ENCODE measurements around the gene PLA2G6.

DNA sequence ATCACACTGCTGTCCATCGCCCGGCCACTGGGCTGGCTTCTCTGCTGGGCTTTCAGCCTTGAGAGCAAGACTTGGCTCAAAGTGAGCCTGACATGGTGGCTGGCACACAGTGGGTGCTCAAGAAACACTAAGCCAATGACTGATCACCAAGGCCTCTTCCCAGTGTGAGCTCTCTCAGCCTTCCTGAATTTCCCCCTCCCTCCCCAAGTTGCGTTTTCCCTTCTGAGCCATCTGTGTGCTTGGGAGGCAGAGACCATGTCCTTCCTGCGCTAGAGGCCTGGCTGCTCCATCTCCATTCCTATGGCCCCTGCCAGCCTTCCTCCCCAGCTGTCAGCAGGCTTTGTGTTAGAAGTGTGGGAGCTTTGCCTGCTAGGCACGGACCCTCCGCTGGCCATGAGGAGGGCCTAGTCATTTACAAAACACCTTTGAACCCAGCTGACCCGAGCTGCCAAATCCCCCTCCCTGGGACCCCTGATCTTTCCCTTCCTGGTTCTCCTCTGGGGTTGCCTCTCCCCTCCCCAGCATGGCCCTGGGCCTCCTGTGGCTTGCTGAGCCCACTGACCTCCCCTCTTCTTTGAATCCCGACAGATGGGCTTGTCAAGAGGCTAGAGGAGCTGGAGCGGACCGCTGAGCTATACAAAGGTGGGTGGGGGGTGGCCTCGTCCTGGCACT, 111.2 kb downstream of the PLA2G6 start:
- TF ChIP-seq, protein P1, sequence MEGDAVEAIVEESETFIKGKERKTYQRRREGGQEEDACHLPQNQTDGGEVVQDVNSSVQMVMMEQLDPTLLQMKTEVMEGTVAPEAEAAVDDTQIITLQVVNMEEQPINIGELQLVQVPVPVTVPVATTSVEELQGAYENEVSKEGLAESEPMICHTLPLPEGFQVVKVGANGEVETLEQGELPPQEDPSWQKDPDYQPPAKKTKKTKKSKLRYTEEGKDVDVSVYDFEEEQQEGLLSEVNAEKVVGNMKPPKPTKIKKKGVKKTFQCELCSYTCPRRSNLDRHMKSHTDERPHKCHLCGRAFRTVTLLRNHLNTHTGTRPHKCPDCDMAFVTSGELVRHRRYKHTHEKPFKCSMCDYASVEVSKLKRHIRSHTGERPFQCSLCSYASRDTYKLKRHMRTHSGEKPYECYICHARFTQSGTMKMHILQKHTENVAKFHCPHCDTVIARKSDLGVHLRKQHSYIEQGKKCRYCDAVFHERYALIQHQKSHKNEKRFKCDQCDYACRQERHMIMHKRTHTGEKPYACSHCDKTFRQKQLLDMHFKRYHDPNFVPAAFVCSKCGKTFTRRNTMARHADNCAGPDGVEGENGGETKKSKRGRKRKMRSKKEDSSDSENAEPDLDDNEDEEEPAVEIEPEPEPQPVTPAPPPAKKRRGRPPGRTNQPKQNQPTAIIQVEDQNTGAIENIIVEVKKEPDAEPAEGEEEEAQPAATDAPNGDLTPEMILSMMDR (IDR thresholded peaks at IDR 0.05), result no peak
- TF ChIP-seq, protein P2, sequence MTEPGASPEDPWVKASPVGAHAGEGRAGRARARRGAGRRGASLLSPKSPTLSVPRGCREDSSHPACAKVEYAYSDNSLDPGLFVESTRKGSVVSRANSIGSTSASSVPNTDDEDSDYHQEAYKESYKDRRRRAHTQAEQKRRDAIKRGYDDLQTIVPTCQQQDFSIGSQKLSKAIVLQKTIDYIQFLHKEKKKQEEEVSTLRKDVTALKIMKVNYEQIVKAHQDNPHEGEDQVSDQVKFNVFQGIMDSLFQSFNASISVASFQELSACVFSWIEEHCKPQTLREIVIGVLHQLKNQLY (CRISPR knock-in tag; IDR thresholded peaks at IDR 0.05), result no peak
- TF ChIP-seq ETV6 (CRISPR knock-in tag; IDR thresholded peaks at IDR 0.05), result no peak
- TF ChIP-seq, protein P3, sequence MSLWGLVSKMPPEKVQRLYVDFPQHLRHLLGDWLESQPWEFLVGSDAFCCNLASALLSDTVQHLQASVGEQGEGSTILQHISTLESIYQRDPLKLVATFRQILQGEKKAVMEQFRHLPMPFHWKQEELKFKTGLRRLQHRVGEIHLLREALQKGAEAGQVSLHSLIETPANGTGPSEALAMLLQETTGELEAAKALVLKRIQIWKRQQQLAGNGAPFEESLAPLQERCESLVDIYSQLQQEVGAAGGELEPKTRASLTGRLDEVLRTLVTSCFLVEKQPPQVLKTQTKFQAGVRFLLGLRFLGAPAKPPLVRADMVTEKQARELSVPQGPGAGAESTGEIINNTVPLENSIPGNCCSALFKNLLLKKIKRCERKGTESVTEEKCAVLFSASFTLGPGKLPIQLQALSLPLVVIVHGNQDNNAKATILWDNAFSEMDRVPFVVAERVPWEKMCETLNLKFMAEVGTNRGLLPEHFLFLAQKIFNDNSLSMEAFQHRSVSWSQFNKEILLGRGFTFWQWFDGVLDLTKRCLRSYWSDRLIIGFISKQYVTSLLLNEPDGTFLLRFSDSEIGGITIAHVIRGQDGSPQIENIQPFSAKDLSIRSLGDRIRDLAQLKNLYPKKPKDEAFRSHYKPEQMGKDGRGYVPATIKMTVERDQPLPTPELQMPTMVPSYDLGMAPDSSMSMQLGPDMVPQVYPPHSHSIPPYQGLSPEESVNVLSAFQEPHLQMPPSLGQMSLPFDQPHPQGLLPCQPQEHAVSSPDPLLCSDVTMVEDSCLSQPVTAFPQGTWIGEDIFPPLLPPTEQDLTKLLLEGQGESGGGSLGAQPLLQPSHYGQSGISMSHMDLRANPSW (CRISPR knock-in tag; conservative IDR thresholded peaks at IDR 0.05; ENCODE audit: low read depth), result no peak
- TF ChIP-seq, protein P4, sequence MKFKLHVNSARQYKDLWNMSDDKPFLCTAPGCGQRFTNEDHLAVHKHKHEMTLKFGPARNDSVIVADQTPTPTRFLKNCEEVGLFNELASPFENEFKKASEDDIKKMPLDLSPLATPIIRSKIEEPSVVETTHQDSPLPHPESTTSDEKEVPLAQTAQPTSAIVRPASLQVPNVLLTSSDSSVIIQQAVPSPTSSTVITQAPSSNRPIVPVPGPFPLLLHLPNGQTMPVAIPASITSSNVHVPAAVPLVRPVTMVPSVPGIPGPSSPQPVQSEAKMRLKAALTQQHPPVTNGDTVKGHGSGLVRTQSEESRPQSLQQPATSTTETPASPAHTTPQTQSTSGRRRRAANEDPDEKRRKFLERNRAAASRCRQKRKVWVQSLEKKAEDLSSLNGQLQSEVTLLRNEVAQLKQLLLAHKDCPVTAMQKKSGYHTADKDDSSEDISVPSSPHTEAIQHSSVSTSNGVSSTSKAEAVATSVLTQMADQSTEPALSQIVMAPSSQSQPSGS (CRISPR knock-in tag; IDR thresholded peaks at IDR 0.05; ENCODE audit: borderline replicate concordance, low read depth), result no peak
- no peak for TF ChIP-seq ZNF416 (CRISPR knock-in tag; IDR thresholded peaks at IDR 0.05)
- TF ChIP-seq, protein P5, sequence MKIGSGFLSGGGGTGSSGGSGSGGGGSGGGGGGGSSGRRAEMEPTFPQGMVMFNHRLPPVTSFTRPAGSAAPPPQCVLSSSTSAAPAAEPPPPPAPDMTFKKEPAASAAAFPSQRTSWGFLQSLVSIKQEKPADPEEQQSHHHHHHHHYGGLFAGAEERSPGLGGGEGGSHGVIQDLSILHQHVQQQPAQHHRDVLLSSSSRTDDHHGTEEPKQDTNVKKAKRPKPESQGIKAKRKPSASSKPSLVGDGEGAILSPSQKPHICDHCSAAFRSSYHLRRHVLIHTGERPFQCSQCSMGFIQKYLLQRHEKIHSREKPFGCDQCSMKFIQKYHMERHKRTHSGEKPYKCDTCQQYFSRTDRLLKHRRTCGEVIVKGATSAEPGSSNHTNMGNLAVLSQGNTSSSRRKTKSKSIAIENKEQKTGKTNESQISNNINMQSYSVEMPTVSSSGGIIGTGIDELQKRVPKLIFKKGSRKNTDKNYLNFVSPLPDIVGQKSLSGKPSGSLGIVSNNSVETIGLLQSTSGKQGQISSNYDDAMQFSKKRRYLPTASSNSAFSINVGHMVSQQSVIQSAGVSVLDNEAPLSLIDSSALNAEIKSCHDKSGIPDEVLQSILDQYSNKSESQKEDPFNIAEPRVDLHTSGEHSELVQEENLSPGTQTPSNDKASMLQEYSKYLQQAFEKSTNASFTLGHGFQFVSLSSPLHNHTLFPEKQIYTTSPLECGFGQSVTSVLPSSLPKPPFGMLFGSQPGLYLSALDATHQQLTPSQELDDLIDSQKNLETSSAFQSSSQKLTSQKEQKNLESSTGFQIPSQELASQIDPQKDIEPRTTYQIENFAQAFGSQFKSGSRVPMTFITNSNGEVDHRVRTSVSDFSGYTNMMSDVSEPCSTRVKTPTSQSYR (CRISPR knock-in tag; IDR thresholded peaks at IDR 0.05), result no peak
